Activated CD4-positive, CD25-positive, alpha-beta regulatory T cell treated with anti-CD3 and anti-CD28 coated beads, Interleukin-2, amount 50 U/mL, for 24 hours (primary cell): ENCODE measurements around the gene AMY1A.
"Not testable (repeated sequence)": the region's sequence is repeated elsewhere in the genome, so short reads cannot be mapped to it uniquely, and the experiment has no call there.

Experiments used
- ATAC-seq, 2 donors: fragments of 150-1000 bp; cut with Tn5 transposase; one replicate each; pipeline ENCODE4 v1.10.0; 2021; ENCODE audit warnings: mild to moderate bottlenecking in 1 of 2, moderate library complexity in 1 of 2

The AMY1A gene

DNA sequence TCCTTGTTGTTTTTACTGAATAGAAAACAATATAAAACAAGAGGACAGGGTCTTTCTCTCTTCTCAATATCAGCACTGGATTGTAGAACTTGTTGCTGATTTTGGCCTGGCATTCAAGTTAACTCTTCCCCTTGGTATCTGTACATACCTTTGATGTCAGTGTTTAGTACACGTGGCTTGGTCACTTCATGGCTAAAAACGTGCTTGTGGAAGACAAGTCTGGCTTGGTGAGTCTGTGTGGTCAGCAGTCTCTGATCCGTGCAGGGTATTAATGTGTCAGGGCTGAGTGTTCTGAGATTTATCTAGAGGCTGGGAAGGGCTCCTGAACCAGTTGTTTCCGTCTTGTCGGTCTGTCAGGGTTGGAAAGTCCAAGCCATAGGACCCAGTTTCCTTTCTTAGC, at the start of gene AMY1A:
Gene AMY1A (plus strand): TSS at position 301 of the 400 bp plus-strand sequence. CDS start 571 bp downstream, outside the sequence.
- ATAC-seq, result not testable (repeated sequence)

DNA sequence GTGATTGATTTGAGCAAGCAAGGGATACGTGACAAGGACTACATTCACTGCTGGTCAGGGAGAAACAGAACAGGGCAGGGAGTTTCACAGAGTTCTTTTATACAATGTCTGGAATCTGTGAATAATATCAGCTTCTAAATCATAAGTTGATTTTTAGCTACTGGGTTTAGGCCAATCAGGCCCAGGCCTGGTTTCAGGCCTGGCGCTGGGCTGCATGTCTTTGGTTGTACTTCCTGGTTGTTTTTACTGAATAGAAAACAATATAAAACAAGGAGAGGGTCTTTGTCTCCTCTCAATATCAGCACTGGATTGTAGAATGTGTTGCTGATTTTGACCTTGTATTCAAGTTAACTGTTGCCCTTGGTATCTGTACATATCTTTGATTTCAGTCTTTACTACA, 39.2 kb upstream of the AMY1A start:
- no peak for ATAC-seq

DNA sequence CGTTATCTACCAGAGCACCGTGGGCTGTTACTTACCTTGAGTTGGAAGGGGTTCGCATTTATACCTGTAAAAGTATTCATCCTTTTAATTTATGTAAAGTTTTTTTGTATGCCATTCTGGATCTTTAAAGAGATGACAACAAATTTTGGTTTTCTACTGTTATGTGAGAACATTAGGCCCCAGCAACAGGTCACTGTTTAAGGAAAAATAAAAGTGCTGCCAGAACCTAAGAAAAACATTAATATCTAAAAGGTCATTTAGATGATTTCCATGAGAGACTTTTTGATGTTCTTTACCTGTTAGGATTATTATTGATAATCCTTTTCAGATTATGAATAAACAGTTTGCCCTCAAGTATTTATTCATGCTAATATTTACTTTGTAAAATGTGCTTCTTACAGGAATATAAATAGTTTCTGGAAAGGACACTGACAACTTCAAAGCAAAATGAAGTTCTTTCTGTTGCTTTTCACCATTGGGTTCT, 38.5 kb upstream of the AMY1A start, which contains the start of gene AMY2A:
Gene AMY2A (plus strand): TSS at position 434 of the 484 bp plus-strand sequence. CDS start 14 bp downstream, at position 448.
- ATAC-seq, result not testable (repeated sequence)

DNA sequence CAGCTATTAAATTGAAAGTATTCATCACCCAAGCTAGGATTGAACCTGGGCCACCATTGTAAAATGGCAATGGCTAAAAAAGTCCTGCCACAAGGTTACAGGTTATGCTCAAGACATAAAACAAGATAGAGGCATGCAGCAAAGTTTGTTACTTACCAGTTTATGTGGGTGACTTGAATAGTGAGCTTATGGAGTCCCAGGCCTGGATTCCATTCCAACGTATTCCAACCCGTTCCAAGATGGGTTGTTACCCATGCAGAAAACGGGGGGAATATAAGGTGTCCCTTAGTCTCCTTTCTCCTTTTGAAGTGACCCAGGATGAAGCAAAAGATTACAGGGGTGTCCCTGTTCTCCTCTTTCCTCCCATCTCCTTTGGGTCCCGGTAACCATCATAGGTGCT, 28.1 kb upstream of the AMY1A start:
- not testable (repeated sequence) for ATAC-seq

DNA sequence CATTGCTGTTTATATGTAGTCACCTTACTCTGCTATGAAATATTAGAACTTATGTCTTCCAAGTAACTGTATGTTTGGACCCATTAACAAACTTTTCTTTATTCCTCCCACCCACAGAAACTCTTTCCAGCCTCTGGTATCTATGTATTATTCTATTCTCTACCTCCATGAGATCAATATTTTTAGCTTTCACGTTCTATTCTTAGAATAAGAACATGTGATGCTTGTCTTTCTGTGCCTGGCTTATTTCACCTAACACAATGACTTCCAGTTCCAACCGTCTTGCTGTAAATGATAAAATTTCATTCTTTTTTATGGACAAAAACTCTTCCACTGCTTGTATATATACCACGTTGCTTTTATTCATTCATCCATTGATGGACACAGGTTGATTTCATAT, 14.4 kb upstream of the AMY1A start:
- ATAC-seq, result not testable (repeated sequence)

DNA sequence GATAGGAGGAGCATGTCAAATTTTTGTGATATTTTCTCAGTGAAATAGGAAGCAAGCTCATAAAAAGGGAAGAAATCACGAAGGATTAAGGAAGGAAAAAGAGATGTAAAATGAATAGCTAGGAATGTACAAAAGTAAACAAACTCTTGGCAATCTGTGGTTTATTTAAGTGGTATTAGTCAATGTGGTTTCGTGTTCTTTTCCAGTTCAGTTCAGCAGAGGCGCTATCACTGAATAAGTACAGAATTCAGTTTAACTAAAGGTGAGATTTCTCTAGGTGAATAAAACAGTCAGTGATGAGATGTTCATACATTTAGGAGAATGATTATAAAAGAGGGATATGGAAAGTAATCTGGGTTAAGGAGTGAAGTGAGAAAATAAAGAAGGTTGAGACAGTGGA, 11.7 kb upstream of the AMY1A start:
- not testable (repeated sequence) for ATAC-seq

DNA sequence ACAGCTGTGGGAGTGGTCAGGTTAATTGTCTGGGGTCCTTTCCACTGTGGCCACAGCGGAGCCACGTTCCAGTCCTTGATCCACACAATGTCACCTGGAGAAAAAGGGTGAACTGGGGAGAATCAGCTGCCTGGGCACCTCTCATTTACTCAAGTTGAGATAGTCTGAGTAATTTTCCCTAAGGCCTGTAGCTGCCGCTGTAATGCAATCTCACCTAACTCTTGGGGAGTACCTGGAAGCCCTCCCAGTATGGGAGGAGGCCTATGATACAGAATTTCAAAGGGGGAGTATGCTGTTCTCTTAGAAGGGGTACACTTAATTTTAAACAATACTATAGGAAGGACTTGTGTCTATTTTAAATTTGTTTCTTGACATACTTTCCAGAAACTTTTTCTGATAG, 5.3 kb upstream of the AMY1A start:
- ATAC-seq, result not testable (repeated sequence)

DNA sequence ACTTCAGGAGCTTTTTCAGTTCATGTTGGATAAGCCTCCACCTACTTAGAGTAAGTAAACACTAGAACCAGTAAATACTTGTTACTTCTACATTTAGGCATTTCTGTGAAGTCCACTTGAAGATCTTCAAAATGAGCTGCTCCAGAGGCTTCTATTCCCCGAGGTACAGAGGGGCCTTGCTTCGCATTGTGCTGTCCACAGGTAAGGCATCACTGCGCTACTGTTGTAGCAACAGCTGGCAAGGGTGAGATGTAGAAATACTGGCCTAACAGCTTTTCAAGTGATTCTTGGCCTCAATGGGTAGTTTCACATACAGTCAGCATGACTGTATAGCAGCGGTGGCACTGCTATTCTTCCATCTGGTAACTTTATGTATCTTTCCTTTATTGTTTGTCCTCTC, 4.7 kb upstream of the AMY1A start:
- ATAC-seq, result not testable (repeated sequence)

DNA sequence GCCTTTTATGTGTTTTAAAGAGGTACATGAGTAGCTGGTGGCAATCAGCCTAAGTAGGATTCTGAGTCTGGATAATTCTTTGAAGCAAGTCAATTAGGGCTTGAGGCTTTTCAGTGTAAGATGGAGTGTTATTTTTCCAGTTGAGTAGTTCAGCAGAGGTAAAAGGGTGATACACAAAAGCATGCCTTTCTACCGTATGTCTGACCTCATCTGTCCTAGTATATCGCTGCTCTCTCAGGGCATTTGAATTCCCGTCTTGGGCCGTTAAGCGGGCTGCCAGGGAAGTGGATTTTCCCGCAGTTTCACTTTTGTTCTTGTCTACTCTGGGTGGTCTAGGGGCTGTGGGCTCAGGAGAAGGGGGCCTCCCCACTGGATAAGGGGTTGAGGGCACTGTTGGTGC, 1.4 kb upstream of the AMY1A start:
- not testable (repeated sequence) for ATAC-seq

DNA sequence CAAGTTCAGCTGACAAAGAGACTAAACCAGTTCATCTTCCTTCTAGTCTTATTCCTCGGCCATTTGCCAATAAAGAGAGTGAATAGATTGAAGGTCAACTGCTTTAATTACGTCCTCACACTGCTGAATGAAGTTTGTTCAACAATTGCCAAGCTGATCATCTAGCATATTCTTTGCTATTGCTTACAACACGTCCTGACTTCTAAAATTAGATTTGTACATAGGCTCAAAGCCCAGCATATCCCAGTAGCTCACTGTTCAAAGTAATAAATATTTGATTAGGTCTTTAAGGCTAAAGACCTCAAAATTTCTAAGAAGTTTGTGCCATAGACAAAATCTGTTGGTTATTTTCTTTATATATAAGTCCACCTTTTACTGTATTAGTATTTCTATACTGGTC, 20.8 kb downstream of the AMY1A start:
- ATAC-seq, result not testable (repeated sequence)

DNA sequence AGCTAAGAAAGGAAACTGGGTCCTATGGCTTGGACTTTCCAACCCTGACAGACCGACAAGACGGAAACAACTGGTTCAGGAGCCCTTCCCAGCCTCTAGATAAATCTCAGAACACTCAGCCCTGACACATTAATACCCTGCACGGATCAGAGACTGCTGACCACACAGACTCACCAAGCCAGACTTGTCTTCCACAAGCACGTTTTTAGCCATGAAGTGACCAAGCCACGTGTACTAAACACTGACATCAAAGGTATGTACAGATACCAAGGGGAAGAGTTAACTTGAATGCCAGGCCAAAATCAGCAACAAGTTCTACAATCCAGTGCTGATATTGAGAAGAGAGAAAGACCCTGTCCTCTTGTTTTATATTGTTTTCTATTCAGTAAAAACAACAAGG, 40.5 kb downstream of the AMY1A start, which contains the start of gene AMY1B:
Gene AMY1B (minus strand): TSS at position 101 of the 400 bp plus-strand sequence. CDS start 571 bp downstream, outside the sequence.
- ATAC-seq, result not testable (repeated sequence)

DNA sequence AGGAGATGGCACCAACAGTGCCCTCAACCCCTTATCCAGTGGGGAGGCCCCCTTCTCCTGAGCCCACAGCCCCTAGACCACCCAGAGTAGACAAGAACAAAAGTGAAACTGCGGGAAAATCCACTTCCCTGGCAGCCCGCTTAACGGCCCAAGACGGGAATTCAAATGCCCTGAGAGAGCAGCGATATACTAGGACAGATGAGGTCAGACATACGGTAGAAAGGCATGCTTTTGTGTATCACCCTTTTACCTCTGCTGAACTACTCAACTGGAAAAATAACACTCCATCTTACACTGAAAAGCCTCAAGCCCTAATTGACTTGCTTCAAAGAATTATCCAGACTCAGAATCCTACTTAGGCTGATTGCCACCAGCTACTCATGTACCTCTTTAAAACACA, 41.9 kb downstream of the AMY1A start:
- not testable (repeated sequence) for ATAC-seq

DNA sequence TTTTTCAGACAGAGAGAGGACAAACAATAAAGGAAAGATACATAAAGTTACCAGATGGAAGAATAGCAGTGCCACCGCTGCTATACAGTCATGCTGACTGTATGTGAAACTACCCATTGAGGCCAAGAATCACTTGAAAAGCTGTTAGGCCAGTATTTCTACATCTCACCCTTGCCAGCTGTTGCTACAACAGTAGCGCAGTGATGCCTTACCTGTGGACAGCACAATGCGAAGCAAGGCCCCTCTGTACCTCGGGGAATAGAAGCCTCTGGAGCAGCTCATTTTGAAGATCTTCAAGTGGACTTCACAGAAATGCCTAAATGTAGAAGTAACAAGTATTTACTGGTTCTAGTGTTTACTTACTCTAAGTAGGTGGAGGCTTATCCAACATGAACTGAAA, 45.1 kb downstream of the AMY1A start:
- not testable (repeated sequence) for ATAC-seq

DNA sequence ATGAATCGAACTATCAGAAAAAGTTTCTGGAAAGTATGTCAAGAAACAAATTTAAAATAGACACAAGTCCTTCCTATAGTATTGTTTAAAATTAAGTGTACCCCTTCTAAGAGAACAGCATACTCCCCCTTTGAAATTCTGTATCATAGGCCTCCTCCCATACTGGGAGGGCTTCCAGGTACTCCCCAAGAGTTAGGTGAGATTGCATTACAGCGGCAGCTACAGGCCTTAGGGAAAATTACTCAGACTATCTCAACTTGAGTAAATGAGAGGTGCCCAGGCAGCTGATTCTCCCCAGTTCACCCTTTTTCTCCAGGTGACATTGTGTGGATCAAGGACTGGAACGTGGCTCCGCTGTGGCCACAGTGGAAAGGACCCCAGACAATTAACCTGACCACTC, 45.7 kb downstream of the AMY1A start:
- ATAC-seq, result not testable (repeated sequence)

DNA sequence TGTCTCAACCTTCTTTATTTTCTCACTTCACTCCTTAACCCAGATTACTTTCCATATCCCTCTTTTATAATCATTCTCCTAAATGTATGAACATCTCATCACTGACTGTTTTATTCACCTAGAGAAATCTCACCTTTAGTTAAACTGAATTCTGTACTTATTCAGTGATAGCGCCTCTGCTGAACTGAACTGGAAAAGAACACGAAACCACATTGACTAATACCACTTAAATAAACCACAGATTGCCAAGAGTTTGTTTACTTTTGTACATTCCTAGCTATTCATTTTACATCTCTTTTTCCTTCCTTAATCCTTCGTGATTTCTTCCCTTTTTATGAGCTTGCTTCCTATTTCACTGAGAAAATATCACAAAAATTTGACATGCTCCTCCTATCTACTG, 52.1 kb downstream of the AMY1A start:
- not testable (repeated sequence) for ATAC-seq

DNA sequence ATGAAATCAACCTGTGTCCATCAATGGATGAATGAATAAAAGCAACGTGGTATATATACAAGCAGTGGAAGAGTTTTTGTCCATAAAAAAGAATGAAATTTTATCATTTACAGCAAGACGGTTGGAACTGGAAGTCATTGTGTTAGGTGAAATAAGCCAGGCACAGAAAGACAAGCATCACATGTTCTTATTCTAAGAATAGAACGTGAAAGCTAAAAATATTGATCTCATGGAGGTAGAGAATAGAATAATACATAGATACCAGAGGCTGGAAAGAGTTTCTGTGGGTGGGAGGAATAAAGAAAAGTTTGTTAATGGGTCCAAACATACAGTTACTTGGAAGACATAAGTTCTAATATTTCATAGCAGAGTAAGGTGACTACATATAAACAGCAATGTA, 54.8 kb downstream of the AMY1A start:
- ATAC-seq, result not testable (repeated sequence)
